ENCODE data around the gene ERVFRD-1.

- TF ChIP-seq CTCF (IDR thresholded peaks at IDR 0.05; ENCODE audit: low read length) (no peak), EZH2 (IDR thresholded peaks at IDR 0.05; ENCODE audit: borderline replicate concordance, low read length) (no peak)
Measured at GRCh38 chr6:11094411-11094851, 17.1 kb downstream of the ERVFRD-1 start.

Data from OCI-LY1 (cell line).